H1 (cell line): ENCODE results near the gene CREBBP. TPM values are rescaled to one million over a fixed set of nuclear protein-coding genes. Genes with fewer than 3 reads are reported as not detected.

Source experiments
- CTCF ChIA-PET: fragments of 300-600 bp; sonication (Branson Sonifier 250); formaldehyde crosslinking; loops from one replicate; lab custom pipeline; 2021; ENCODE audit not compliant: partially characterized antibody; lab: Charles Lee
- POLR2A ChIA-PET: fragments of 300-600 bp; sonication (Branson Sonifier 250); formaldehyde crosslinking; loops from one replicate; lab custom pipeline; 2021; ENCODE audit warnings: inconsistent platforms; ENCODE audit not compliant: partially characterized antibody; lab: Charles Lee
- DNase-seq, 2 experiments: peaks; one replicate each; pipeline versions ENCODE4 v3.0.0 to v3.0.0-alpha.2; 2010 to 2022; ENCODE audit warnings: low spot score in 2 of 2, low read depth in 1 of 2, mixed read lengths in 1 of 2
- FAIRE-seq: peaks from 2 replicates; lab custom pipeline; 2011; peaks lifted over from hg19 to GRCh38; lab: Jason Lieb, UNC
- H2AFZ ChIP-seq: 2 replicates; pipeline ENCODE4 v1.8.1; 2012; ENCODE audit warnings: low read length, inconsistent platforms
- H2AK5ac ChIP-seq: 2 replicates; pipeline ENCODE4 v1.6.1; 2013; ENCODE audit warnings: low read depth, low read length
- H2BK120ac ChIP-seq: replicated peaks from 2 replicates; pipeline ENCODE3; 2013; ENCODE audit warnings: low read depth, low read length, inconsistent platforms
- H2BK12ac ChIP-seq: 2 replicates; pipeline ENCODE4 v1.6.1; 2013; ENCODE audit warnings: low read depth, low read length
- H2BK15ac ChIP-seq: 2 replicates; pipeline ENCODE4 v1.6.1; 2013; ENCODE audit warnings: low read length
- H2BK20ac ChIP-seq: 2 replicates; pipeline ENCODE4 v1.6.1; 2013; ENCODE audit warnings: low read length
- H2BK5ac ChIP-seq: 2 replicates; pipeline ENCODE4 v1.6.1; 2013; ENCODE audit warnings: low read depth, low read length
- H3K14ac ChIP-seq: 2 replicates; pipeline ENCODE4 v1.6.1; 2013; ENCODE audit warnings: inconsistent platforms; ENCODE audit not compliant: insufficient read length
- H3K18ac ChIP-seq: 2 replicates; pipeline ENCODE4 v1.6.1; 2013; ENCODE audit warnings: low read length; ENCODE audit errors: extremely low read depth
- H3K23ac ChIP-seq: 2 replicates; pipeline ENCODE4 v1.6.1; 2013; ENCODE audit warnings: inconsistent platforms; ENCODE audit not compliant: insufficient read length
- H3K23me2 ChIP-seq: 2 replicates; pipeline ENCODE4 v1.6.1; 2013; ENCODE audit warnings: low read depth, low read length
- H3K27ac ChIP-seq: 2 replicates; pipeline ENCODE4 v1.6.1; 2011; ENCODE audit warnings: low read depth, low read length, inconsistent platforms
- H3K27me3 ChIP-seq, 4 experiments: replicated peaks in 1 of 4; 1 replicate in 1 of 4; 2 replicates in 3 of 4; pipeline versions ENCODE4 v1.6.1 to v1.8.1; 2011 to 2013; ENCODE audit warnings: low read length in 3 of 4, mild to moderate bottlenecking in 3 of 4, inconsistent platforms in 2 of 4, mixed read lengths in 2 of 4, moderate library complexity in 1 of 4; ENCODE audit not compliant: control insufficient read depth in 3 of 4, insufficient read depth in 3 of 4; ENCODE audit errors: extremely low read depth in 1 of 4
- H3K36me3 ChIP-seq, 4 experiments: 2 replicates each; pipeline versions ENCODE4 v1.6.1 to v1.8.1; 2011 to 2013; ENCODE audit warnings: mild to moderate bottlenecking in 4 of 4, low read length in 3 of 4, moderate library complexity in 2 of 4, control low read depth in 1 of 4, inconsistent platforms in 1 of 4; ENCODE audit not compliant: insufficient read depth in 4 of 4, control insufficient read depth in 2 of 4
- H3K4ac ChIP-seq: replicated peaks from 2 replicates; pipeline ENCODE3; 2013; ENCODE audit warnings: low read length, low read depth, mixed read lengths, inconsistent platforms; ENCODE audit not compliant: insufficient read length
- H3K4me1 ChIP-seq, 4 experiments: replicated peaks in 1 of 4; 1 replicate in 1 of 4; 2 replicates in 3 of 4; pipeline versions ENCODE4 v1.6.1 to v1.8.1; 2011 to 2013; ENCODE audit warnings: low read length in 3 of 4, inconsistent platforms in 2 of 4, mixed read lengths in 1 of 4; ENCODE audit not compliant: insufficient read depth in 4 of 4, control insufficient read depth in 3 of 4
- H3K4me2 ChIP-seq, 2 experiments: 2 replicates each; pipeline versions ENCODE4 v1.6.1 to v1.8.1; 2011 to 2013; ENCODE audit warnings: low read depth in 2 of 2, low read length in 2 of 2, control low read depth in 1 of 2, inconsistent platforms in 1 of 2, mild to moderate bottlenecking in 1 of 2; ENCODE audit not compliant: insufficient read depth in 1 of 2
- H3K4me3 ChIP-seq, 4 experiments: fragments of 200-600, 300-600 bp in 1 of 4; sonication (generic), shearing (Covaris generic), sonication (Bioruptor Twin) in 1 of 4; 2 replicates each; pipeline versions ENCODE4 v1.5.1 to v1.8.1; 2011 to 2016; ENCODE audit warnings: low read length in 4 of 4, low read depth in 3 of 4, control low read depth in 2 of 4, inconsistent platforms in 2 of 4, mild to moderate bottlenecking in 2 of 4, mixed read lengths in 1 of 4, moderate library complexity in 1 of 4; ENCODE audit not compliant: insufficient read depth in 2 of 4; ENCODE audit errors: extremely low read depth in 1 of 4
- H3K56ac ChIP-seq: replicated peaks from 2 replicates; pipeline ENCODE3; 2013; ENCODE audit warnings: low read depth, mild to moderate bottlenecking, mixed read lengths, low read length, inconsistent platforms; ENCODE audit not compliant: insufficient read length
- H3K79me1 ChIP-seq: 2 replicates; pipeline ENCODE4 v1.6.1; 2013; ENCODE audit warnings: low read depth, low read length, control low read depth
- H3K79me2 ChIP-seq, 2 experiments: 2 replicates each; pipeline versions ENCODE4 v1.6.1 to v1.8.1; 2012 to 2013; ENCODE audit warnings: low read length in 2 of 2, mild to moderate bottlenecking in 2 of 2, inconsistent platforms in 1 of 2; ENCODE audit not compliant: insufficient read depth in 2 of 2, control insufficient read depth in 1 of 2
- H3K9ac ChIP-seq, 4 experiments: replicated peaks in 1 of 4; 1 replicate in 1 of 4; 2 replicates in 3 of 4; pipeline versions ENCODE4 v1.6.1 to v1.8.1; 2011 to 2013; ENCODE audit warnings: low read depth in 3 of 4, low read length in 3 of 4, control low read depth in 2 of 4, mild to moderate bottlenecking in 2 of 4, moderate library complexity in 2 of 4, inconsistent platforms in 1 of 4; ENCODE audit errors: extremely low read depth in 1 of 4
- H3K9me3 ChIP-seq, 2 experiments: 2 replicates each; pipeline versions ENCODE4 v1.6.1 to v1.8.1; 2012 to 2013; ENCODE audit warnings: mild to moderate bottlenecking in 2 of 2, moderate library complexity in 2 of 2, control low read depth in 1 of 2, inconsistent platforms in 1 of 2, low read depth in 1 of 2, low read length in 1 of 2, mixed read lengths in 1 of 2; ENCODE audit not compliant: insufficient read depth in 2 of 2
- H4K20me1 ChIP-seq, 2 experiments: replicated peaks in 1 of 2; 2 replicates each; pipeline versions ENCODE3 to v1.8.1; 2011 to 2013; ENCODE audit warnings: inconsistent platforms in 2 of 2, low read length in 2 of 2, mild to moderate bottlenecking in 1 of 2; ENCODE audit not compliant: insufficient read depth in 2 of 2, control insufficient read depth in 1 of 2
- H4K5ac ChIP-seq: 2 replicates; pipeline ENCODE4 v1.6.1; 2013; ENCODE audit warnings: low read length, low read depth, mixed read lengths, inconsistent platforms; ENCODE audit not compliant: insufficient read length
- H4K8ac ChIP-seq: 2 replicates; pipeline ENCODE4 v1.8.0; 2013; ENCODE audit warnings: mild to moderate bottlenecking, moderate library complexity, low read length, inconsistent platforms; ENCODE audit not compliant: insufficient read depth; ENCODE audit errors: extremely low read depth
- H4K91ac ChIP-seq: replicated peaks from 2 replicates; pipeline ENCODE3; 2013; ENCODE audit warnings: low read length, mixed read lengths, inconsistent platforms; ENCODE audit not compliant: insufficient read length
- KDM5A ChIP-seq: fragments of 200-600 bp; IDR thresholded peaks from 2 replicates; pipeline ENCODE4 v1.7.1; 2012; ENCODE audit warnings: mild to moderate bottlenecking, low read length, inconsistent platforms, mixed read lengths
- MAFK ChIP-seq: IDR thresholded peaks from 2 replicates; pipeline ENCODE4 v1.6.1; 2012; ENCODE audit warnings: low read depth, mild to moderate bottlenecking, improper control_type of control experiment, low read length
- ZNF274 ChIP-seq: IDR thresholded peaks from 2 replicates; pipeline ENCODE4 v1.7.0; 2012; ENCODE audit warnings: low read length, borderline replicate concordance; ENCODE audit errors: extremely low read depth
- WGBS, 2 experiments: shearing (Covaris generic) in 1 of 2; methylation state at CpG; one replicate each; pipeline versions ENCODE4 v1.1.6 to v1.1.7; 2013 to 2015; ENCODE audit warnings: low lambda C conversion rate in 2 of 2, mixed read lengths in 2 of 2, inconsistent platforms in 1 of 2, low coverage in 1 of 2, missing lambda C conversion rate in 1 of 2; ENCODE audit not compliant: insufficient replicate concordance in 2 of 2, insufficient coverage in 1 of 2, insufficient read length in 1 of 2; ENCODE audit errors: extremely low coverage in 1 of 2, missing lambda C conversion rate in 1 of 2; 5-methylcytosine and 5-hydroxymethylcytosine counted together
- polyA plus RNA-seq, 7 experiments: library from polyadenylated mRNA; depleted of rRNA in 3 of 7; stranded (reverse) in 5 of 7; unstranded in 2 of 7; fragments of >200 nt in 5 of 7; fragments of 200-250 nt in 2 of 7; gene quantifications; 1 replicate in 5 of 7; 2 replicates in 1 of 7; 4 replicates in 1 of 7; pipeline versions ENCODE4 v1.2.1 to v1.2.3, GENCODE V29; 2011 to 2013; ENCODE audit warnings: missing spikeins in 2 of 7, mixed read lengths in 2 of 7
- total RNA-seq: library from RNA; stranded (reverse); fragmentation: NEBNext Ultra II Directional; extraction: Animal tissue kit (Norgen Biotek cat#: 25700); gene quantifications from 2 replicates; pipeline ENCODE4 v1.2.1, GENCODE V29; 2021
- TF ChIP-seq, protein P1 (sequence below): IDR thresholded peaks from 2 replicates; pipeline ENCODE4 v1.6.1; 2011; ENCODE audit warnings: low read length, improper control_type of control experiment

Gene CREBBP
- total and polyA plus RNA-seq, 2 of the 8 experiments (the other 6 are each of a cell fraction or from before 2014, with no cell fraction given), result 10.0 to 60.1 TPM

DNA sequence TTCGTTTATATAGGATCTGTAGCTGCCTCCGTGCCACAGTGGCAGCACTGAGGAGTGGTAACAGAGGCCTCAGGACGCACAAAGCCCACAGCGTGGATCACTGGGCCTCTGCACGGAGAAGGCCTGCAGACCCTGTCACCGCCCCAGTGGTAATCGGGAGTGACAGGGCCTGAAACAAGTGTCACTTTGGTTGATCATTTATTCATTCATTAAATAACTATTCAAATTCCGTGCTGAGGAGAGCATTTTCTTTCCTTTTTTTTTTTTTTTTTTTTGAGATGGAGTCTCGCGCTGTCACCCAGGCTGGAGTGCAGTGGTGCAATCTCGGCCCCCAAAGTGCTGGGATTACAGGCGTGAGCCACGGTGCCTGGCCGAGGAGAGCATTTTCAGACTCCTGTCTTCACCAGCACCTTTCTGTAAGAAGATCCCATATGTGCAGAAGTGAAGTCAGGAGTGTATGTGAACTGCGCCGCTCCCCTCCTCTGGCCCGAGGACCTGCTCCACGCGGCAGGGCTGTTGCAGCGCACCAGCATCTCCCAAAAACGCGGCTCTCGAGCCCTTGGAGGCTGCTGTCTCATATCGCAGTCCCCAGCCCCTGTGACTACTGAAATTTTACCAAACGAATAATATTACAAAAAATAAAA, 118.3 kb downstream of the CREBBP start:
- no peak overlapping the region for H2BK20ac ChIP-seq
- no peak overlapping the region for H3K14ac ChIP-seq
- H4K8ac ChIP-seq, result no peak overlapping the region
- peaks cover 3 to 4% of the 10 kb centered on the region in 2 experiments for H4K20me1 ChIP-seq
- WGBS, 2 experiments, result 97% methylated on average over 21 of the region's 25 CpGs; no CpG with 5 or more reads in 1 of the 2 experiments
- no peak overlapping the region for H3K23ac ChIP-seq
- H3K56ac ChIP-seq, result no peak overlapping the region
- H3K4ac ChIP-seq, result no peak overlapping the region
- no peak overlapping the region for H4K5ac ChIP-seq
- H2AFZ ChIP-seq, result no peak overlapping the region
- FAIRE-seq (no peak), DNase-seq (no peak)
- no peak overlapping the region for H3K4me3 ChIP-seq
- H2BK120ac ChIP-seq, result no peak overlapping the region
- H3K9ac ChIP-seq, result no peak overlapping the region
- POLR2A ChIA-PET, result no interaction called here
- no peak overlapping the region for H3K4me2 ChIP-seq
- H3K4me1 ChIP-seq, result no peaks in the 10 kb centered on the region
- no peak overlapping the region for H4K91ac ChIP-seq
- H2BK15ac ChIP-seq, result no peak overlapping the region
- H3K18ac ChIP-seq, result no peak overlapping the region
- peaks cover 12 to 43% (median 27%) of the 10 kb centered on the region in 4 experiments; a peak in 7 of 8 replicates for H3K36me3 ChIP-seq
- TF ChIP-seq ZNF274, result no peak
- TF ChIP-seq MAFK, result no peak
- no peak for TF ChIP-seq KDM5A
- TF ChIP-seq, protein P1, sequence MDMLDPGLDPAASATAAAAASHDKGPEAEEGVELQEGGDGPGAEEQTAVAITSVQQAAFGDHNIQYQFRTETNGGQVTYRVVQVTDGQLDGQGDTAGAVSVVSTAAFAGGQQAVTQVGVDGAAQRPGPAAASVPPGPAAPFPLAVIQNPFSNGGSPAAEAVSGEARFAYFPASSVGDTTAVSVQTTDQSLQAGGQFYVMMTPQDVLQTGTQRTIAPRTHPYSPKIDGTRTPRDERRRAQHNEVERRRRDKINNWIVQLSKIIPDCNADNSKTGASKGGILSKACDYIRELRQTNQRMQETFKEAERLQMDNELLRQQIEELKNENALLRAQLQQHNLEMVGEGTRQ, result no peak
- no peaks in the 10 kb centered on the region for H3K27me3 ChIP-seq
- H2AK5ac ChIP-seq, result no peak overlapping the region
- H2BK5ac ChIP-seq, result no peak overlapping the region
- H3K23me2 ChIP-seq, result no peaks in the 10 kb centered on the region
- H3K79me2 ChIP-seq, result no peaks in the 10 kb centered on the region; a peak in 1 of 4 replicates
- no peaks in the 10 kb centered on the region for H3K9me3 ChIP-seq
- H2BK12ac ChIP-seq, result no peak overlapping the region
- CTCF ChIA-PET, result interaction anchor here (0.6 kb wide), 1 partner anchor 201 kb away, joined by 3 read pairs; no protein-coding TSS in a partner anchor
- no peaks in the 10 kb centered on the region for H3K79me1 ChIP-seq
- H3K27ac ChIP-seq, result no peak overlapping the region
